Stimulated activated CD4-positive, alpha-beta T cell treated with anti-CD3 and anti-CD28 coated beads, Interleukin-15, amount 100 ng/mL, for 48 hours (primary cell): ENCODE measurements around the gene FHIT.

Experiments used
- DNase-seq, 2 donors: peaks; one replicate each; pipeline ENCODE4 v3.0.0-alpha.2; 2020; ENCODE audit warnings: low read depth in 2 of 2

Gene FHIT

GRCh38 chr3:60120245-60120644 is 1131.0 kb downstream of the FHIT start:
- no peak for DNase-seq

GRCh38 chr3:60114191-60114590 is 1137.1 kb downstream of the FHIT start:
- no peak for DNase-seq

- DNase-seq = no peak
Measured at GRCh38 chr3:60107275-60107674, 1144.0 kb downstream of the FHIT start.

GRCh38 chr3:60102154-60102553 is 1149.1 kb downstream of the FHIT start:
- DNase-seq = no peak

GRCh38 chr3:60101621-60102020 is 1149.6 kb downstream of the FHIT start:
- no peak for DNase-seq

- DNase-seq = no peak
Measured at GRCh38 chr3:60096403-60096802, 1154.8 kb downstream of the FHIT start.

GRCh38 chr3:60095930-60096329 is 1155.3 kb downstream of the FHIT start:
- no peak for DNase-seq

GRCh38 chr3:60095516-60095915 is 1155.7 kb downstream of the FHIT start:
- no peak for DNase-seq

GRCh38 chr3:60094392-60094947 is 1156.8 kb downstream of the FHIT start:
- no peak for DNase-seq

- DNase-seq = no peak
Measured at GRCh38 chr3:60090548-60090947, 1160.7 kb downstream of the FHIT start.

- DNase-seq = peak; percentile 34 to 38
Measured at GRCh38 chr3:60086811-60087210, 1164.4 kb downstream of the FHIT start.

GRCh38 chr3:60085649-60086048 is 1165.6 kb downstream of the FHIT start:
- no peak for DNase-seq

- no peak for DNase-seq
Measured at GRCh38 chr3:60081381-60082095, 1169.7 kb downstream of the FHIT start.

- DNase-seq = no peak
Measured at GRCh38 chr3:60080648-60081047, 1170.6 kb downstream of the FHIT start.

GRCh38 chr3:60079076-60079475 is 1172.2 kb downstream of the FHIT start:
- peak in 1 of 2 donors; percentile 33 for DNase-seq

- DNase-seq = no peak
Measured at GRCh38 chr3:60076331-60076730, 1174.9 kb downstream of the FHIT start.

- DNase-seq = no peak
Measured at GRCh38 chr3:60073942-60074341, 1177.3 kb downstream of the FHIT start.

GRCh38 chr3:60073228-60073627 is 1178.0 kb downstream of the FHIT start:
- DNase-seq = no peak

GRCh38 chr3:60070366-60070765 is 1180.9 kb downstream of the FHIT start:
- DNase-seq = no peak

GRCh38 chr3:60065227-60065868 is 1185.9 kb downstream of the FHIT start:
- DNase-seq = no peak

GRCh38 chr3:60064210-60065178 is 1186.8 kb downstream of the FHIT start:
- DNase-seq = no peak

- DNase-seq = no peak
Measured at GRCh38 chr3:60056404-60056803, 1194.8 kb downstream of the FHIT start.
